GM21825 (cell line): ENCODE data around the gene CTR9.

ENCODE experiments used
- ATAC-seq: cut with Tn5 transposase; IDR thresholded peaks from one replicate; pipeline ENCODE4 v1.9.1; 2021; ENCODE audit warnings: mild to moderate bottlenecking, moderate library complexity; ENCODE audit not compliant: unreplicated experiment

Gene CTR9

DNA sequence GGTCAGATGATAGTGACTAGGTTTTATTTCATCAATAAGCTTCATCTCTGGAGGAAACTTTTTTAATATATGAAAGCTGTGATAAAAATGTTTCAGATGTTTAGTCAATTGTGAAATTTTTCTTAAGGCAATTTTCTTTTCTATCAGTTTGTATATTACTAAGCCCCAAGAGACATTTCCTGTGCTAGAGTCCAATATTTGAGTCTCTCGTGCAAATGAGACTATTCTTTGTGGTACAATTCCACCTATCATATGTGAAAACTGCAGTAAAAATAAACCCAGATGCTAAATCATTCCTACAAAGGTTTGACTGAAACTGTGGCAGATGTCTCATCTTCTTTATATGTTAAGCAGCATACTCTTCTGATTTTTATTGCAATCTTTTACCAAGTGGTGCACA, 28.0 kb downstream of the CTR9 start:
- ATAC-seq: no peak

DNA sequence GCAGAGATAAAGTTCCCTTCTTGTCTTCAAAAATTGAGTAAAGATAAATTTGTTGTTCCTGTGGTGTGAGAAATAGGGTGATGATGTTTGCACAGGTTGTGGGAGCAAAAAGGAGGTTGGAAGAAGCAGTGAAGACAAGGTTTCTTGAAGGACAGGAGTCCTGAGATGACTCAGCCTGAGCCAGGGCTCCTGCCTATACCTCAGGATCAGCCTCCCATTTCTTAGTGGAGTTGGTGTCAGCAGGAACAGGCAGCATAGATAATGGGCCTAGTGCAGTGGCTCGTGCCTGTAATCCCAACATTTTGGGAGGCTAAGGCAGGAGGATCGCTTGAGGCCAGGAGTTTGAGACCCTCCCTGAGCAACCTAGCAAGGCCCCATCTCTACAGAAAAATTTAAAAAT, 29.0 kb downstream of the CTR9 start:
- no peak for ATAC-seq

DNA sequence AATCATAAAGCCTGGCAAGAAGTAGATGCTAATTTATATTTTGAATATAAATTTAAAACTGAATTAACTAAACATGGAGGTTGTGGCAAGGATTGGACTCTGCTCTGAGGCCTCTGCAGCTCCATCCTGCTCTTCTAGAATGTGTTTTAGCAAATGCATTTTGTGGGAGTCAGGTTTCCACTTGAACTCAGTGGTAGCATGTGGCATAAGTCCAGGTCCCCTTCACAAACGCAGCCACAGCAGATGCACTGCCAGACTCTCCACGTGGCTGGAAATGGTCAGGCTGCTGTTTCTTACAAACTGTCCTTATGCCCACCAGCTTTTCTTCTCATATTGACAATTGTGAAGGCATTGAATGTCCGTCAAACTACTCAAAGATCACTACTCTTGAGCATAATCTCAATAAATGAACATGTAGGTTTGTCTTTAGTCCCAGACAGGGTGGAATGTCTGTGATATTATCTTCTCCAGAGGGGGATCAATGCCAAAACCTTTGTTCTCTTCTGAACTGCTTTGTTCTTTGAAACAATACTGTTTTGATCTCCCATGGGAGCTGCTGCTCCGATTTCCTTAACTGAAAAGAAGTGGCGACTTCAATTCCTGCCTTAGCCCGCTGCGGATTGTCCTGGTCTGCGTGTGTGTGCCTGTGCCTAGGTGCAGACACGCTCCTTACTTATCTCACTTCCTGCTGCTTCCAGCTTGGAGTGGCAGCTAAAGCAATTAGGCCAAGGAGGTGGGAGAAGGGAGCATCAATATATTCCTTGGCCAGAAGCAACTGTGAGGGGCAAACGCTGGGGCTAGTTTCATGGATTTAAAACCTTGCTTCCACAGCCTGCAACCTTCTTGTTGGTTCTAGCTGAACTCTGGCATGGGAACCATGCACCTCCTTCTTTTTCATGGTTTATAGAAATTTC, 33.4 kb downstream of the CTR9 start:
- ATAC-seq: no peak

DNA sequence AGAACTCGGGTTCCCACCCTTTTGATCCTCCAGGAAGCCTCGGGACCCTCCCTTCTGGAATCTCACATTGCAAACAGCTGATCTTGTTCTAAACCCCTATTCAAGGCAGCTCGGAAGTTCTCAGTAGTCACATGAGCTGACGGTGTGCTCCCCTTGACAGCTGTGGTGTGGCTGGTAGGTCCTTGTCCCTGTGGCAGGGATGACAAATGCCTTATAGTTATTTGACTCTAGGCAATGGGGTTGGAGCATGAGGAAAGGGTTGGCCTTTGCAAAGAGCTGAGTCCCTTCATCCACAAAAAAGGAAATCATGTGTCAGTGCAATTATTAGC, 34.1 kb downstream of the CTR9 start:
- ATAC-seq: no peak

DNA sequence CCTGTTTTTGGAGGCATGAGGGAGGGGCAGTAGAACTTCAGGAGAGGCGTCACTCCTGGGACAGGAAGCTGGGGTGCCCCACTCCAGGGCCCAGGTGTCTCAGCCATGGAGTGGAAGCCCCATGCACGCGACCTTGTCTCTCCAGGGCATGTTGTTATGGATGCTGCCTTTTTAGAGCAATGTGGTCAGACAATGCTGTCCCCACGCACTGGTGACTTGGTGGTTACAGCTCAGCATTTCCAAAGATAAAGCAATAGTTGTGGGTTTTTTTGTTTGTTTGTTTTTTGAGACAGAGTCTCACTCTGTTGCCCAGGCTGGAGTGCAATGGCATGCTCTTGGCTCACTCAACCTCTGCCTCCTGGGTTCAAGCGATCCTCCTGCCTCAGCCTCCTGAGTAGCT, 35.4 kb downstream of the CTR9 start:
- no peak for ATAC-seq

DNA sequence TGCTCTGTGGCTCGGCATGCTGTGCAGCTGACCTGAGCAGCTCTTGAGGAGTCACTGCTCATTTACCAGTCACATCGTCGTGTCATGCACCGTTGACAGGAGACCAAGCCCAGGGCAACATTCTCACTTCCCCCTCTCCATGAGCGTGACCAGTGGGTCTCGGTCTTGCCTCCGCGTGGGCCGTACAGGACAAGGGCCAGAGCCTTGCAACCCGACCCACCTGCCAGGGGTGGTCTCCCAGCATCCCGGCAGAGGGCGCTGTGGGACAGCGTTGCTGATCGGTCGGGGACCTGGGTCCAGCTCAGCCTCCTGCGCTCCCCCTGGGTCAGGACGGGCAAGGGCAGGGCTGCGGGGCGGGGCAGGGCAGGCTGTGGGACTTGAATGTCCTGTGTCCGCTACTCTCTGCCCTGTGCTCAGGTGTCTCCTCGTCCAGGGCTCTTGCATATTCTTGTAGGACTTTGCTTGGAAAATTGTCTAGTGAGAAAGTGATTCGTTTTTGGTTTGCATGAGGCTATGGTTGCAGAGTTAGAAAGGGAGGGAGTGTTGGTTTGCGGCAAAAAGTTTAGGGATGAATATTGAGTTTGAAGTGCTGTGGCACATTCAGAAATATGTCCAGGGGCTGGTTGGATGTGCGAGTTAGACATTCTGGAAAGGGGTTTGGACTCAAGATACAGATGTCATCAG, 41.5 kb downstream of the CTR9 start:
- ATAC-seq: peak; percentile 86

DNA sequence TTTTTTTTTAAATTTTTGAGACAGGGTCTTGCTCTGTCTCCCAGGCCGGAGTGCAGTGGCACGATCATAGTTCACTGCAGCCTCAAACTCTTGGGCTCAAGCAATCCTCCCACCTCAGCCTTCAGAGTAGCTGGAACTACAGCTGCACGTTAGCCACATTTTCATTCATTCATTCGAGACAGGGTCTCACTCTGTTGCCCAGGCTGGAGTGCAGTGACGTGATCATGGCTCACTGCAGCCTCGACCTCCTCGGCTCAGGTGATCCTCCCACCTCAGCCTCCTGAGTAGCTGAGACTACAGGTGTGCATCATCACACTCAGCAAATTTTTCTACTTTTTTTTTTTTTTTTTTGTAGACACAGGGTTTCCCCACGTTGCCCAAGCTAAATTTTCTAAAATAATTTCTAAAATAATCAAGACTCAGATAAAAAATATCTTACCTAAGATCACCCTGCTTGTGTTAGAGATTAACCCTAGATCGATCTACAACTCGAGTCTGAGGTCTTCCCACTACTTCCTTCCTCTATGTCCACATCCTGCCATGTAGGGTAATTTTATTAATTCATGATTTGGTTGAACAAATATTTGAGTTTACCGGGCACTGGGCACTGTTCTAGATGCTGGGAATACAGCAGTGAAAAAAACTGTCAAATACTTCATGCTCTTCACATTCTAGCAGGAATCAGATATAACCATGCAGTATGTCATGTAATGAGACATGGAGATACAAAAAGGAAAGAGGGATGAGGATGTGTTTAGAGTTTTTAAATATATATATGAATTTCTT, 42.6 kb downstream of the CTR9 start:
- ATAC-seq: no peak

DNA sequence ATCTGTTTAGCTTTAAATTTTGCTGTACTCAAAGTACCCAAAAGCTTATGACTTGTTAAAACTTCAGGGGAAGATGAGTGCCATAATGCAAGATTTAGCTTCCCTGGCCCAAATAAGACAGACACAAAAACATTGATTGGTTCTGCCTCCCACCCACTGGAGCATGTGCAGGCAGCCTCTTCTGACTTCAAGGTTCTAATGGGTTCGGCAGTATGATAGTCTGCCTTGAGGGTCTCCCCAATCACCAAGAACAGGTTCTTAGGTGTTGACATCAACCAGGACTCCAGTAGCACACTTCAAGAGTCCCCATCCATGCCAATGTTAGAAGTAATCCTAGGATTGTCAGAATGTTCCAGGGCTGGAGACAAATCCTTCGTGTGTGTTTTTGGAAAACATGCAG, 45.1 kb downstream of the CTR9 start:
- no peak for ATAC-seq

DNA sequence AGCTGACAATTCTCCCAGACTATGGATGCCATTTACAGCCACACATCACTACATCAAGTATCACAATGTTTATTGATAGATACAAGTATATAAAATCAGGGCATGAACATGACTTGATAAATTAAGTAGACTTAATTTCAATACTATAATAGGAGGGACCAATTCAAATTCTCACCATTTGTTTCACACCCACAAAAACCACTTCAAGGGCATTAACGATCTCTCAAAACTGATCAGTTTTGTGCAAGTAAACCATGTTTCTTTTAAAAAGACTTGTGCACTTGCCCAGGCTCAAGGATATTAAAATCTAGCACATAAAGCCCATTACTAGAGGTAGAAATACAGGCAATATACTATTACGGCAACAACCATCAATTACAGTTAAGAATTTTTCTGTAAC, 46.0 kb downstream of the CTR9 start:
- no peak for ATAC-seq

DNA sequence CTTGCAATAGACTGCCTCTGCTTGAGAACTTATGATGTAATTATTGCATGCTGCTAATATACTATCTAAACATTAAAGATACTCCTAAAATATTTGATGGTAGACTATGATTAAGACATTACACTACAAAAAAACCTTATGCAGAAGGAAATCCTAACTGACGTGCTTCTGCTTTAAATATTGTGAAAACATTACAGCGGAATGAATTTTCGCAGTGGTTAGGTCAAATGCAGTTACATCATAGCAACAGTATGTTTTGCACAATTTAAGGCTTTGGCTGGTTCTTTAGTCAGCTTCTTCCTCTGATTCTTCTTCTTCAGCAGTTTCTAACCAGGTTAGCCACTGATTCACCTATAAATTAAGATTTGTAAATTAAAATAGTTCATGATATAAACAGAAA, 46.5 kb downstream of the CTR9 start:
- no peak for ATAC-seq

DNA sequence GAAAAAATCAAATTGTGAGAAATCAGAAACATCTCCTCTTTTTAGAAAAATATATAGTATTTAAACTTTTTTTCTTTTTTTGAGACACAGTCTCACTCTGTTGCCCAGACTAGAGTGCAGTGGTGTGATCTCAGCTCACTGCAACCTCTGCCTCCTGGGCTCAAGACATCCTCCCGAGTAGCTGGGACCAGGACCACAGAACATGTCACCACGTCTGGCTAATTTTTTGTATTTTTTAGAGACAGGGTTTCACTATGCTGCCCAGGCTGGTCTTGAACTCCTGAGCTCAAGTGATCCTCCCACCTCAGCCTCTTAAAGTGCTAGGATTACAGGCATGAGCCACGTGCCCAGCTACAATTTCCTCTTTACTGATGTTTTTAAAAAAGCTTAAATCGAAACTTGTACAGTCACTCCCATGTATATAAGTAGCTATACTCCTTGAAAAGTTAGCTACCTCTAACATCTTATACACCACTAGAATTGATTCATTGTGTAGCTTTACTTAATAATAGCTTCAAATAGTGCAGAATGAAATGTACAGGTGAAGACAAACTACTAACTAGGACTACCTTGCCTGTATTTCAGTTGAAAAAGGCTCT, 47.4 kb downstream of the CTR9 start:
- ATAC-seq: no peak

DNA sequence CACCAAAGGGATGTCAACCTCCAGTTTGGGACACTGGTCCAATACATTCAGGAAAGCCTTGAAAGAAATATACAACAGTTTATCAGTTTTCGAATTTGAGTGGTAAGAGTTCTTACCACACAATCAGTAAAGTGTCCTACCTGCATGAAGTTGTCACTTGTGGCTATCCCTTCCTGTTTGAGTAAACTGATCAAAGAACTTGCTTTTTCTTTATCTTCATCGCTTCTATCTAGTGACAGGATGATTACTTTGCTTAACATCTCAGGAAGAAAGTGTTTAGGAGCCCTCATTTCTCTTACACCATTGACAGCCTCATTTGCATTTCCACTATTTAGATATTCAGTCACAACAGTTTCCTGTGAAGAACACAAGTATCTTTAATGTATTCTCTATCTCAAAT, 49.2 kb downstream of the CTR9 start:
- ATAC-seq: no peak

DNA sequence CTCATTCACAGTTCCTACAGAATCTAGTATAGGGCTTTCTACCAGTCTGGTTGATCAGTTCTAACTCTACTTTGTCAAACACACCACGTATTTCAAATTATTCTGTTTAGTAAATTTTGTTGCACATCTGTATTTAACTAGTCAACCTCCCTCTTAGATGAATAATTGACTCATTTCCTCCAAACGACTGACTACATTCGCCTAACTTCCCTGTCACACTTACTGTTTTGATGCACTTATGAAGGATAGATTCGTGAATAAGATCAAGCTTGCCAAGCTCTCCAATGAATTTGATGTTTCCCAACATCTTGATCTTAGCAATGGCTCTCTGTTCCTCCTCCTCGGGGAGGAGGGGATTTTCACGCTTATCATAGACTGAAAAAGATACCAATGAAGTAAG, 52.6 kb downstream of the CTR9 start:
- no peak for ATAC-seq

DNA sequence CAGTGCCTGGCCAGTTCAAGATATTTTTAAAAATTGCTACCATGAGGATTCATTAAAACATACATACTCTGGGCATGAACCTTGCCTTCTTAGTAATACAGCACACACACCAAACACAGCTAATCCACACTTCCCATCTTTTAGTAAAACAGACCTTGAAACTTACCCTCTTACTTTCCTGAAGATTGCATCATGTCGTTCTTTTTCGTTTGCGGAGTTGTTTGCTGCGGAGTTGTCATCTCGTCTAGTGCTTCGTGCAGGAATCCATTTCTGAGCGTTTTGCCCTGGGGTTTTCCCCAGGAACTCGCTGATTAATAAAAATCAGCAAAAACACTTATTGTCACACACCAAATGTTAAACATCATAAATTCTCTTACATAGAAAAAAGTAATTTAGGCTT, 54.7 kb downstream of the CTR9 start:
- ATAC-seq: no peak

DNA sequence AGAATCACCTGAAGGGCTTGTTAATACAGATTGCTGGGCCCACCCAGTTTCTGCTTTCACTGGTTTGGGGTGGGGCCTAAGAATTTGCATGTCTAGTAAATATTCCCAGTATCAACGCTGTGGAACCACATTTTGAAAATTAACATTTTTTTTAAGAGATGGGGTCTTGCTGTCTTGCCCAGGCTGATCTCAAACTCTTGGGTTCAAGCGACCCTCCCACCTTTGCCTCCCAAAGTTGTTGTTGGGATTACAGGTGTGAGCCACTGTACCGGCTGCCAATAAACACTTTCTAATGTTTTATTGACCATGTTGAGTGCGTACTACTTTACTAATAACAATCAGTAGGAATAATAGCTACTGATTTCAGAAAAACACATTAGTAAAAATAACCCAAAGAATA, 55.2 kb downstream of the CTR9 start:
- no peak for ATAC-seq

DNA sequence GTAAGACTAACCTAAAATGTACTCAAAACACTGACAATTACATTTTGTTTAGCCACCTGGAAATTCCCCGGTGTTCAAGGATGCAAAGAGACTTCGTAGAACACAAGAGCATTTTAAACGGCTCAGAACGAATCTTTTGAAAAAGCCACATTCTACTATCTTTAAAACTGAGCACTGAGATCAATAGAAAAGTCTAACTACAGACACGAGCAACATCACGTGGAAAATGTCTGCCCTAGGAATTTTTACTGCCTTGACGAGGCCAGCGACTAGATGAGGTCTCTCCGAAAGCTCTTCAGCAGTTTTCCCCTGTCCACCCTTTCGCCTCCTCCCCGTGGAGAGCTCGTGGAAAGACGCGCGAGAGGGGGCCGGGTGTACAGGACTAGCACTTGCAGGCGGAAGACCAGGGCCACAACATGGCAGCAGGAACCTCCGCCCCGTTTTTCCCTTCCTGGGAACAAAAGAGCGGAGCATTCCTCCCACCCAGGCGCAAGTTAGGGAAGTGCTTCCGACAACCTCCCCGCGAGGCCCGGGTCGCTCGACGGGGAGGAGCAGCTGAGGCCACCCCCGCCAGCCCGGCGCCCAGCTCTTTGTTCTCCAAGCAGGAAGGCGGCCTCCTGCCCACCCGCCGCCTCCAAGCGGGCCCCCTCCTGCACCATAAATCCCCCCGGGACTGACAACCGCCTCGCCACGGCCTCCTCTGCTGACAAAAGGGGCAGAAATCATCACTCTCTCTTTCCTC, 56.6 kb downstream of the CTR9 start:
- peak; percentile 3 for ATAC-seq

DNA sequence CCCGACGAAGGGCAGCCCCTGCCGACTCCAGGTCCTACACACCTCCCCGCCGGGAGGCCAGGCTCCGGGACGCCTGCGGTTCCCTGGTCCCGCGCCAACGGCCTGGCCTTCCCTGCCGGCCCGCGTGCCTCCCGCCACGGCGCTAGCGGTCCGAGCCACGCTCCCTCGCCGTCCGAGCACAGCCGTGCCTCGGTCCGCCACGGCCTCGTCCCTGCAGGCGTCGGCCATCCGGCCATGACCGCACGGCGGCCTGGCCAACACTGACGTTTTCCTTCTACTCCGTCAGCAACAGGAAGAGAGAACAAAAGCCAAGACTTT, 57.1 kb downstream of the CTR9 start:
- peak; percentile 13 for ATAC-seq

DNA sequence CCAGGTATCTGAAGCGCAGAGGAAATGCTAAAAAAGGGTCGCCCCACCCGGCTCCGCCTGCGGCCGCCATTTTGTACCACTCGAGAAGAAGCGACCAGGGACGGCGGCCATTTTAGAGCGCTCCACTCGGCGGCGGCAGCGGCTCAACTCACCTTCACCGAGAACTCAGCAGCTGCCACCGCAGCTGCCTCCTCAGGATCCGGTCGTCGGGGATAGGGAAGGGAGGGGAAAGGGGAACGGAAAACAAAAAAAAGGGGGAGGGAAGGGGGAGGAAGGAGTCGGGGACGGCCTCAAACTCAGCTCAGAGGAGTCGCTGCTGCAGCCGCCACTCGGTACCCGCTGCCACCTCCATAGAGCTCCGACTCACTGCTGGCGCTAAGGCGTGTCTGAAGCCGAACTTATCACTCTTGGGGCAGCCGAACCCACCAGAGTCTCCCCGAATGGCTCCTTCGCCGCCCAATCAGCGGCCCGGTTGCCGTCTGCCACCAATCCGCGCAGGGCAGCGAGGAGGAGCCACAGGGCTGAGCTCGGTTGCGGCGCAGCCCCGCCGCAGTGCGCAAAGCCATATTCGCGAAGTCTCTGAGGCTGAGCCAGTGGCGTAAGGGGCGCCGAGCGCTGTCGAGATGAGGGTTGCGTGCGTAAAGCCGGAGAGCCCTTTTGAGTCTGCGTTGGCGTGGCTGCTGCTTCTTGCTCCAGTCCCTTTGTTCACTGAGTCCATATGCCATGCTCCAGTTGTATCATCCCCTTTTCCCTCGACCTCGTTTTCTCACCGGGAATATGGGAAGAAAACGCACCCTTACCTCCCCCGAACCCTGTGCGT, 57.7 kb downstream of the CTR9 start, which contains the start of gene EIF4G2:
TSS of gene EIF4G2 (minus strand) at position 374 of the 820 bp plus-strand sequence.
- ATAC-seq: peak; percentile 92

DNA sequence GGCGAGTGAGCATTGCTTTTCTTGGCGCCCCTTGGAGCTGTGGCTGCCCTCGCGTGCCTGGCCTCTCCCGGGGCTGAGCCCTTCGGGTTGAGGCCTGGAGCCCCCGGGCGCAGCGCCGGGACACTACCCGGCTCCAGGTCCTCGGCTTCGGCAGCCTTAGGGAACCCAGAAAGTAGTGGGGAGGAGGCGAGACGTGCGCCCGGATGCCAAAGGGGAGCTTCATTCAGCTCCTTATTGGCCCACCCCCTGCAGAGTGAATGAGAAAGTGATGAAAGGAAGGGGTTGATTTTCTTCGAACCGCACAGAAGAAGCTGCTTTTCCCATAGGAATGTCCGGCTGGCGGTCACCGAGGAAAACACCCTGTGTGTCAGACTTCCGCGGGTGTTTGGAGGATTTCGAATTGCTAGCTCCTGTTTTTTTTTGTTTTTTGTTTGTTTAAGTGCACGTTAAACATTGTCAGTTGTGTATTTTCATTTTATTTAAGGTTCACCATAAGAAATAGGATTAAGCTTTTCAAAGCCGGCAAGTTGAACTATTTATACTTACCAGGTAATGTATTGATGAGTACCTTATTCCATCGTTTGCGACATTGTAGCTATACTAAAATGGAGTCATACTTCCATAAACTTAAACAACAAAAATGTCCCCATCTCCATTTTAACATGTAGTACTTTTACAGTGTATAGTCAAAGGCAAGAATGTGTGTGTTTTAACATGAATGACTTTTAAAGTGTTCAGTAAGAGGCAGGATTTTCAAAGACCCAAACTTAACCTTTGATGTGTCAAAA, 58.5 kb downstream of the CTR9 start:
- peak; percentile 16 for ATAC-seq
